ENCODE data around the gene CMKLR1.

CMKLR1 gene

DNA sequence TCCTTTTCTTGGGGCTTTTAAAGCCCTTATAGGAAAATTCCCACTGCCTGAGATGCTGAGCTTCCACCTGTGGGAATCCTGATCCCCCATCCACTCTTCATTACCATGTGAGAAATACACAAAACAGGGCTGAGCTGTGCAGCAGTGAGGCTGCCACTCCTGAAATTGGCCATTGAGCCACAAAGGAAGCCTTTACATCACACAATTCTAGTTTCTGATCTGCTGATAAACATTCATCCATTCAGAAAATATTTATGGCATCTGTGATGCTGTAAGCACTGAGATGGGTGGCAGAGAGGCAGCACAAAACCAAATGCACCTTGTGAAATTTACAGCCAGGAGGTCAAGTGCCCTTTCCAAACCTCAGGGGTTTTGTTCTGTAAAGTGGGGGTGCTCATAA is 26.2 kb upstream of the CMKLR1 start:
- no peak for DNase-seq
- Histone ChIP-seq H3K36me3 (no peaks in the 10 kb centered on the region), H3K27me3 (no peaks in the 10 kb centered on the region), H3K4me1 (peaks cover 7% of the 10 kb centered on the region), H3K9me3 (no peaks in the 10 kb centered on the region), H3K4me3 (ENCODE audit: low read depth, low read length) (no peak overlapping the region)
- TF ChIP-seq, protein P1, sequence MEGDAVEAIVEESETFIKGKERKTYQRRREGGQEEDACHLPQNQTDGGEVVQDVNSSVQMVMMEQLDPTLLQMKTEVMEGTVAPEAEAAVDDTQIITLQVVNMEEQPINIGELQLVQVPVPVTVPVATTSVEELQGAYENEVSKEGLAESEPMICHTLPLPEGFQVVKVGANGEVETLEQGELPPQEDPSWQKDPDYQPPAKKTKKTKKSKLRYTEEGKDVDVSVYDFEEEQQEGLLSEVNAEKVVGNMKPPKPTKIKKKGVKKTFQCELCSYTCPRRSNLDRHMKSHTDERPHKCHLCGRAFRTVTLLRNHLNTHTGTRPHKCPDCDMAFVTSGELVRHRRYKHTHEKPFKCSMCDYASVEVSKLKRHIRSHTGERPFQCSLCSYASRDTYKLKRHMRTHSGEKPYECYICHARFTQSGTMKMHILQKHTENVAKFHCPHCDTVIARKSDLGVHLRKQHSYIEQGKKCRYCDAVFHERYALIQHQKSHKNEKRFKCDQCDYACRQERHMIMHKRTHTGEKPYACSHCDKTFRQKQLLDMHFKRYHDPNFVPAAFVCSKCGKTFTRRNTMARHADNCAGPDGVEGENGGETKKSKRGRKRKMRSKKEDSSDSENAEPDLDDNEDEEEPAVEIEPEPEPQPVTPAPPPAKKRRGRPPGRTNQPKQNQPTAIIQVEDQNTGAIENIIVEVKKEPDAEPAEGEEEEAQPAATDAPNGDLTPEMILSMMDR (IDR thresholded peaks at IDR 0.05; ENCODE audit: low read depth, low read length): no peak

DNA sequence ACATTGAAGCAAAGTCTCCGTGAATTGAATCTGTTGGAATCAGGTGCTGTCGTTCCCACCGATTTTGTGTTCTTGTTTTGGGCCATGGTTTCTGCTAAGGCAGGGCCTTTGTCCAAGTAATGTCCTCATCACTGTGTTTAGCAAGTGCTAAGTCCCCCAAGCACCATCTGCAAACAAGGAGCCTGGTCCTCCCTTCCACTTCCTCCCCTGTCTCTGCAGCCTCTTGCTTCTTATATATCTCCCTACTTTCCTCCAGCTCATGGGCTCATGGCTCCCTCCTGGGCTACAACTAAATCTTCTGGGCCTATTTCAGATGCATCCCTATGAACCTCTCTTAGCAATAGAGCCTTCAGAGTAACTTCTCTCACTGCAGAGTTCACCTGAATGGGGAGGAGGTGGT is 25.8 kb upstream of the CMKLR1 start:
- Histone ChIP-seq H3K36me3 (no peaks in the 10 kb centered on the region), H3K9me3 (no peaks in the 10 kb centered on the region), H3K4me3 (ENCODE audit: low read depth, low read length) (no peak overlapping the region), H3K4me1 (peaks cover 7% of the 10 kb centered on the region), H3K27me3 (no peaks in the 10 kb centered on the region)
- TF ChIP-seq, protein P1 (IDR thresholded peaks at IDR 0.05; ENCODE audit: low read depth, low read length): no peak
- no peak for DNase-seq

DNA sequence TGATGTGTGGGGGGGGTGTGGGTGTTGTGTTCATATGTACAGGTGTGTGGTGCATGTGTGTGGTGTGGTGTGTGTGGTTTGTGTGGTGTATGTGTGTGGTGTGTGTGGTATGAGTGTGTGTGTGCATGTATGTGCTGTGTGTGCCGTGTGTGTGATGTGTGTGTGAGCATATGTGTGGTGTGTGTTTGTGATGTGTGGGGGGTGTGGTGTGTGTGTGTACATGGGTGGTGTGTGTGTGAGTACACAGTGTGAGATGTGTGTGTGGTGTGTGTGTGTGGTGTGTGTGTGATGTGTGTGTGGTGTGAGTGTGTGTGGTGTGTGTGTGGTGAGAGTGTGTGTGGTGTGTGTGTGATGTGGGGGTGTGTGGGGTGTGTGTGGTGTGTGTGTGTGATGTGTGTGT is 24.5 kb upstream of the CMKLR1 start:
- Histone ChIP-seq H3K4me3 (ENCODE audit: low read depth, low read length) (no peak overlapping the region), H3K27me3 (no peaks in the 10 kb centered on the region), H3K4me1 (no peaks in the 10 kb centered on the region), H3K36me3 (no peaks in the 10 kb centered on the region), H3K9me3 (no peaks in the 10 kb centered on the region)
- TF ChIP-seq, protein P1 (IDR thresholded peaks at IDR 0.05; ENCODE audit: low read depth, low read length): no peak
- no peak for DNase-seq

DNA sequence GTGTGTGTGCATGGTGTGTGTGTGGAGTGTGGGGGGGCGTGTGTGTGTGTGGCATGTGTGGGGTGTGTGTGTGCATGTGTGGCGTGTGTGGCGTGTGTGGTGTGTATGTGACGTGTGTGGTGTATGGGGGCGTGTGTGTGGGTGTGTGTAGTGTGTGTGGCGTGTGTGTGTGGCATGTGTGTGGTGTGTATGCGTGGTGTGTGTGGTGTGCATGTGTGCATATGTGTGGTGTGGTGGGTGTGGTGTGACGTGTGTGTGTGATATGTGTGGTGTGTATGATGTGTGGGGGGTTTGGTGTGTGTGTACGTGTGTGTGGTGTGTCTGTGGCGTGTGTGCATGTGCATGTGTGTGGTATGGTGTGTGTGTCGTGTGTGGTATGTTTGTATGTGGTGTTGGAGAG is 24.1 kb upstream of the CMKLR1 start:
- Histone ChIP-seq H3K36me3 (no peaks in the 10 kb centered on the region), H3K27me3 (no peaks in the 10 kb centered on the region), H3K4me3 (ENCODE audit: low read depth, low read length) (no peak overlapping the region), H3K4me1 (no peaks in the 10 kb centered on the region), H3K9me3 (no peaks in the 10 kb centered on the region)
- TF ChIP-seq, protein P1 (IDR thresholded peaks at IDR 0.05; ENCODE audit: low read depth, low read length): no peak
- DNase-seq: no peak

DNA sequence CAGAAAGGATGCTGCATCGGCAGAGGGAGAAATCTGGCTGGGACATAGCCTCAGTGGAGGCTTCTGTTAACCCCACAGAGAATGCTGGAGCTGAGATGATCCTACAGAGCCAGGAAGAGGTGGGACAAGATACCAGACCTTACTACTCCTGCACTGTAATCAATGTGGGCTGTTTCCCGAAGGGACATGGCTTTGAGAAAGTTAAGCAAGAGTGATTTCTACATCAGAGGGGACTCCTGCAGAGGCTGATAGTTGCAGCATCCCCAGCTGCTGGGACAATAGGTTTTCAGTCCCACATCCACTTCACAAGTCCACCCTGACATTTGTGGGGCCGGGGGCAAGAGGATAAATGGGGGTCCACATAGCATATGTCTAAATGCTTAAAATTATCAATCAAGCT is 22.5 kb upstream of the CMKLR1 start:
- Histone ChIP-seq H3K9me3 (no peaks in the 10 kb centered on the region), H3K4me3 (ENCODE audit: low read depth, low read length) (no peak overlapping the region), H3K27me3 (no peaks in the 10 kb centered on the region), H3K4me1 (no peaks in the 10 kb centered on the region), H3K36me3 (no peaks in the 10 kb centered on the region)
- TF ChIP-seq, protein P1 (IDR thresholded peaks at IDR 0.05; ENCODE audit: low read depth, low read length): no peak
- no peak for DNase-seq

DNA sequence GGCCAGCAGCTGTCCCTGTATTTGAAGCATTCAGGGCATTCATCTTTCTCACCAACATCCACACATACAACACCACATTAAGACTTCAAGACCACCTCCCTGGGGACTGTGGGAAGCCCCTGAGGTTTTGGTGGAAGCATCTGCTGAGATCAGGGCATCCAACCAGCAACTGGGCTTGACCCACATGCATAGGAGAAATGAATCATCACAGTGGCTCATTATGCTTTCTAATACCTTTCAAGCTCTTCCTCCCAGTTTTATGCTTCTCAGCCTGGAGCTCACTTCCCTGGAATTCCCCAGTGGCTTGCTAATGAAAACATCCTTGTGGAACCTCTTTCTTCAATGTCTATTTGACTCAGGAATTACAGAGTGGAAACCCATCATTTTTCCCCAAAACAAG is 21.4 kb upstream of the CMKLR1 start:
- Histone ChIP-seq H3K4me3 (ENCODE audit: low read depth, low read length) (no peak overlapping the region), H3K36me3 (no peaks in the 10 kb centered on the region), H3K9me3 (no peaks in the 10 kb centered on the region), H3K27me3 (no peaks in the 10 kb centered on the region), H3K4me1 (no peaks in the 10 kb centered on the region)
- no peak for DNase-seq
- TF ChIP-seq, protein P1 (IDR thresholded peaks at IDR 0.05; ENCODE audit: low read depth, low read length): no peak
